HuH-7 (cell line): ENCODE measurements around the gene HIVEP1.

Source experiments
- DNase-seq: peaks from one replicate; pipeline ENCODE4 v3.0.0; 2011; ENCODE audit warnings: low spot score

HIVEP1 gene

GRCh38 chr6:12020187-12020791 lies 8.2 kb downstream of the HIVEP1 start:
- DNase-seq, result no peak

- DNase-seq, result no peak
Observed at GRCh38 chr6:12022481-12022880, 10.4 kb downstream of the HIVEP1 start.

- DNase-seq, result no peak
Observed at GRCh38 chr6:12022953-12023388, 10.9 kb downstream of the HIVEP1 start.

- no peak for DNase-seq
Observed at GRCh38 chr6:12024216-12024615, 12.1 kb downstream of the HIVEP1 start.

GRCh38 chr6:12024699-12025434 lies 12.8 kb downstream of the HIVEP1 start:
- DNase-seq, result no peak

- DNase-seq, result no peak
Observed at GRCh38 chr6:12026120-12026519, 14.0 kb downstream of the HIVEP1 start.

GRCh38 chr6:12026833-12027232 lies 14.7 kb downstream of the HIVEP1 start:
- no peak for DNase-seq

GRCh38 chr6:12028213-12028612 lies 16.1 kb downstream of the HIVEP1 start:
- no peak for DNase-seq

- DNase-seq, result no peak
Observed at GRCh38 chr6:12029979-12030737, 18.0 kb downstream of the HIVEP1 start.

- DNase-seq, result no peak
Observed at GRCh38 chr6:12030993-12031550, 19.0 kb downstream of the HIVEP1 start.

GRCh38 chr6:12032783-12033573 lies 20.9 kb downstream of the HIVEP1 start:
- no peak for DNase-seq

GRCh38 chr6:12033770-12034169 lies 21.7 kb downstream of the HIVEP1 start:
- no peak for DNase-seq

- DNase-seq, result no peak
Observed at GRCh38 chr6:12034349-12034748, 22.2 kb downstream of the HIVEP1 start.

- no peak for DNase-seq
Observed at GRCh38 chr6:12034837-12035236, 22.7 kb downstream of the HIVEP1 start.

- no peak for DNase-seq
Observed at GRCh38 chr6:12036766-12037165, 24.7 kb downstream of the HIVEP1 start.

GRCh38 chr6:12037798-12038197 lies 25.7 kb downstream of the HIVEP1 start:
- DNase-seq, result no peak

GRCh38 chr6:12039540-12040459 lies 27.7 kb downstream of the HIVEP1 start:
- DNase-seq, result no peak

GRCh38 chr6:12047304-12047703 lies 35.2 kb downstream of the HIVEP1 start:
- no peak for DNase-seq

- no peak for DNase-seq
Observed at GRCh38 chr6:12047792-12048432, 35.8 kb downstream of the HIVEP1 start.

- DNase-seq, result no peak
Observed at GRCh38 chr6:12048609-12049008, 36.5 kb downstream of the HIVEP1 start.
